HG02938 (cell line): ENCODE results near the gene CEP135.
"Not testable (repeated sequence)": the region's sequence is repeated elsewhere in the genome, so short reads cannot be mapped to it uniquely, and the experiment has no call there.

Source experiments
- ATAC-seq: cut with Tn5 transposase; IDR thresholded peaks from one replicate; pipeline ENCODE4 v1.9.1; 2021; ENCODE audit warnings: mild to moderate bottlenecking, moderate library complexity; ENCODE audit not compliant: unreplicated experiment

CEP135 gene

GRCh38 chr4:56062526-56063145, 113.9 kb downstream of the CEP135 start:
- ATAC-seq, result no peak

DNA sequence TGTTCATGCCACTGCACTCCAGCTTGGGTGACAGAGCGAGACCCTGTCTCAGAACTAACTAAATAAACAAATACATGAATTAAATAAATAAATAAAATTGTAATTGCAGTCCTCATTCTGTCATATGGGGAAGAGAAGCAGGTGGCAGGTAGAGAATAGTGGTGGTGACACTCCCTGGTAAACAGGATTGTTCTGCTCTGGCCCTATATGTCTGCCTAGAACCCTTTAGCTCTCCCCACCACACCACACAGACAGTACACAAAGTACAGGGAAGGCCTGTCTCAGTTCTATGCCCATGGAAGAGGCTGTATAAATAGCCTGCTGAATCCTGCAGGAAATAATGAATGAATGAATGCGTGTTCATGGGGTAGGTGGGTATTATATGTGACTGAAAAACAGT, 117.7 kb downstream of the CEP135 start:
- ATAC-seq, result no peak

GRCh38 chr4:56067826-56068225, 119.1 kb downstream of the CEP135 start:
- no peak for ATAC-seq

DNA sequence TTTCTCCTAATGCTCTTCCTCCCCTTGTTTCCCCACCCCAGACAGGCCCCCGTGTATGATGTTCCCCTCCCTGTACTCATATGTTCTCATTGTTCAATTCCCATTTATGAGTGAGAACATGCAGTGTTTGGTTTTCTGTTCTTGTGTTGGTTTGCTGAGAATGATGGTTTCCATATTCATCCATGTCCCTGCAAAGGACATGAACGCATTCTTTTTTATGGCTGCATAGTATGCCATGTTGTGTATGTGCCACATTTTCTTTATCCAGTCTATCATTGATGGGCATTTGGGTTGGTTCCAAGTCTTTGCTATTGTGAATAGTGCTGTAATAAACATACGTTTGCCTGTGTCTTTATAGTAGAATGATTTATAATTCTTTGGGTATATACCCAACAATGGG, 124.0 kb downstream of the CEP135 start:
- ATAC-seq, result not testable (repeated sequence)

GRCh38 chr4:56077676-56078075, 128.9 kb downstream of the CEP135 start:
- ATAC-seq, result no peak

GRCh38 chr4:56078866-56079265, 130.1 kb downstream of the CEP135 start:
- no peak for ATAC-seq

DNA sequence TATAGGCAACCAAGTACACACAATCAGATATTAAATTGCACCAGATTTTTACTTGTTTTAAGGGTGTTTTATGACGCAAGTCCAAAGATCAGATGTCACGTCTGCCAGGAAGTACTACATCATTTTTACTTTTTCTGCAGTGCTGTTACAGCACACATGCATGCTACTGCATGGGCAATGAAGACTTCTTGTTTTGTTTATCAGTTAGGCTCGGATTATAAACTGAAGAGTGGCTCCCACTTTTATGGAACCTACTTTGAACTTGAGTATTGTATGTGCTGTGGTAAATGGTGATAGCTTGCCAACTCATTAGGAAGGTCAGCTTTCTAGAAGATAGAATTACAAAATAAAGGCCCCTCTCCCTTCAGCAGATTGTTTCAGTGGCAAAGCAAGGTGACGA, 131.6 kb downstream of the CEP135 start:
- no peak for ATAC-seq

DNA sequence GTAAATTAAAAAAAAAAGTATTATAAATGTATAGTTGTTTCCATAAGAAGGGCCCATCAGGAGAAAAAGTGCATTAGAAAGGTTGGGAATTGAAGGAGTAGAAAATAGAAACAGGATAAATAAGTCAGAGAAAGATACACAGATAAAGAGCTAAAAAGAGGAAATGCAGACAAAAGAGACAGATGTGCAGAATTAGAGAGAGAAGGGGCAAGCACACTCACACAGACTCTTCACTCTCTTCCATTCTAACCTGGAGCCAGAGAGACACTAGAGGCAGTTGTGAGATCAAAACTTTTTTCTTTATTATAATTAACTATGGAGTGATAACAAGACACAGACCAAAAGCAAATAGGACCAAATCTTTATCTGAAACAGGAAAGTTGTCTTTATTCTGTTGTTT, 134.1 kb downstream of the CEP135 start:
- no peak for ATAC-seq
